ENCODE data around the gene ATXN10.

Gene ATXN10

GRCh38 chr22:45883811-45884170, 212.2 kb downstream of the ATXN10 start:
- no peak overlapping the region for H3K4me3 ChIP-seq (ENCODE audit: low read depth in 1 of 2, low read length in 2 of 2)
- peaks cover 0 to 7% of the 10 kb centered on the region in 2 donors for H3K4me1 ChIP-seq (ENCODE audit: control insufficient read depth in 1 of 2, insufficient read depth in 2 of 2, low read length in 2 of 2)
- H3K9me3 ChIP-seq (ENCODE audit: control insufficient read depth in 1 of 2, low read length in 2 of 2), result no peaks in the 10 kb centered on the region
- no peak overlapping the region for H3K27ac ChIP-seq (ENCODE audit: low read length)
- H3K36me3 ChIP-seq (ENCODE audit: control insufficient read depth in 1 of 2, insufficient read depth in 2 of 2, low read length in 2 of 2), result no peaks in the 10 kb centered on the region
- H3K27me3 ChIP-seq (ENCODE audit: low read depth, low read length), result peaks cover 19% of the 10 kb centered on the region

GRCh38 chr22:45884201-45885062, 212.8 kb downstream of the ATXN10 start:
- H3K4me1 ChIP-seq (ENCODE audit: control insufficient read depth in 1 of 2, insufficient read depth in 2 of 2, low read length in 2 of 2), result peaks cover 0 to 7% of the 10 kb centered on the region in 2 donors
- no peaks in the 10 kb centered on the region for H3K36me3 ChIP-seq (ENCODE audit: control insufficient read depth in 1 of 2, insufficient read depth in 2 of 2, low read length in 2 of 2)
- H3K27me3 ChIP-seq (ENCODE audit: low read depth, low read length), result peaks cover 19% of the 10 kb centered on the region
- H3K4me3 ChIP-seq (ENCODE audit: low read depth in 1 of 2, low read length in 2 of 2), result no peak overlapping the region
- no peak overlapping the region for H3K27ac ChIP-seq (ENCODE audit: low read length)
- H3K9me3 ChIP-seq (ENCODE audit: control insufficient read depth in 1 of 2, low read length in 2 of 2), result no peaks in the 10 kb centered on the region

- peaks cover 13% of the 10 kb centered on the region for H3K27me3 ChIP-seq (ENCODE audit: low read depth, low read length)
- H3K9me3 ChIP-seq (ENCODE audit: control insufficient read depth in 1 of 2, low read length in 2 of 2), result no peaks in the 10 kb centered on the region
- no peaks in the 10 kb centered on the region for H3K36me3 ChIP-seq (ENCODE audit: control insufficient read depth in 1 of 2, insufficient read depth in 2 of 2, low read length in 2 of 2)
- H3K4me1 ChIP-seq (ENCODE audit: control insufficient read depth in 1 of 2, insufficient read depth in 2 of 2, low read length in 2 of 2), result peaks cover 0 to 13% of the 10 kb centered on the region in 2 donors
- no peak overlapping the region for H3K27ac ChIP-seq (ENCODE audit: low read length)
- H3K4me3 ChIP-seq (ENCODE audit: low read depth in 1 of 2, low read length in 2 of 2), result no peak overlapping the region
Measured at GRCh38 chr22:45885171-45885840, 213.7 kb downstream of the ATXN10 start.

- no peak overlapping the region for H3K27ac ChIP-seq (ENCODE audit: low read length)
- peaks cover 7% of the 10 kb centered on the region for H3K27me3 ChIP-seq (ENCODE audit: low read depth, low read length)
- no peaks in the 10 kb centered on the region for H3K9me3 ChIP-seq (ENCODE audit: control insufficient read depth in 1 of 2, low read length in 2 of 2)
- H3K4me3 ChIP-seq (ENCODE audit: low read depth in 1 of 2, low read length in 2 of 2), result no peak overlapping the region
- no peaks in the 10 kb centered on the region for H3K36me3 ChIP-seq (ENCODE audit: control insufficient read depth in 1 of 2, insufficient read depth in 2 of 2, low read length in 2 of 2)
- H3K4me1 ChIP-seq (ENCODE audit: control insufficient read depth in 1 of 2, insufficient read depth in 2 of 2, low read length in 2 of 2), result peaks cover 0 to 8% of the 10 kb centered on the region in 2 donors
Measured at GRCh38 chr22:45885941-45886395, 214.3 kb downstream of the ATXN10 start.

GRCh38 chr22:45886540-45886939, 214.9 kb downstream of the ATXN10 start:
- Histone ChIP-seq H3K9me3 (ENCODE audit: control insufficient read depth in 1 of 2, low read length in 2 of 2) (no peaks in the 10 kb centered on the region), H3K4me3 (ENCODE audit: low read depth in 1 of 2, low read length in 2 of 2) (no peak overlapping the region), H3K27me3 (ENCODE audit: low read depth, low read length) (peaks cover 2% of the 10 kb centered on the region), H3K4me1 (ENCODE audit: control insufficient read depth in 1 of 2, insufficient read depth in 2 of 2, low read length in 2 of 2) (peaks cover 0 to 6% of the 10 kb centered on the region in 2 donors), H3K27ac (ENCODE audit: low read length) (no peak overlapping the region), H3K36me3 (ENCODE audit: control insufficient read depth in 1 of 2, insufficient read depth in 2 of 2, low read length in 2 of 2) (no peaks in the 10 kb centered on the region)

GRCh38 chr22:45887202-45888131, 215.8 kb downstream of the ATXN10 start:
- Histone ChIP-seq H3K27me3 (ENCODE audit: low read depth, low read length) (no peaks in the 10 kb centered on the region), H3K36me3 (ENCODE audit: control insufficient read depth in 1 of 2, insufficient read depth in 2 of 2, low read length in 2 of 2) (no peaks in the 10 kb centered on the region), H3K27ac (ENCODE audit: low read length) (no peak overlapping the region), H3K4me1 (ENCODE audit: control insufficient read depth in 1 of 2, insufficient read depth in 2 of 2, low read length in 2 of 2) (peaks cover 0 to 6% of the 10 kb centered on the region in 2 donors), H3K4me3 (ENCODE audit: low read depth in 1 of 2, low read length in 2 of 2) (no peak overlapping the region), H3K9me3 (ENCODE audit: control insufficient read depth in 1 of 2, low read length in 2 of 2) (no peaks in the 10 kb centered on the region)

- Histone ChIP-seq H3K4me1 (ENCODE audit: control insufficient read depth in 1 of 2, insufficient read depth in 2 of 2, low read length in 2 of 2) (peaks cover 0 to 6% of the 10 kb centered on the region in 2 donors), H3K27me3 (ENCODE audit: low read depth, low read length) (no peaks in the 10 kb centered on the region), H3K27ac (ENCODE audit: low read length) (no peak overlapping the region), H3K36me3 (ENCODE audit: control insufficient read depth in 1 of 2, insufficient read depth in 2 of 2, low read length in 2 of 2) (no peaks in the 10 kb centered on the region), H3K9me3 (ENCODE audit: control insufficient read depth in 1 of 2, low read length in 2 of 2) (no peaks in the 10 kb centered on the region), H3K4me3 (ENCODE audit: low read depth in 1 of 2, low read length in 2 of 2) (no peak overlapping the region)
Measured at GRCh38 chr22:45888221-45889092, 216.8 kb downstream of the ATXN10 start.

- H3K4me3 ChIP-seq (ENCODE audit: low read depth in 1 of 2, low read length in 2 of 2), result no peak overlapping the region
- no peaks in the 10 kb centered on the region for H3K36me3 ChIP-seq (ENCODE audit: control insufficient read depth in 1 of 2, insufficient read depth in 2 of 2, low read length in 2 of 2)
- no peak overlapping the region for H3K27ac ChIP-seq (ENCODE audit: low read length)
- H3K27me3 ChIP-seq (ENCODE audit: low read depth, low read length), result no peaks in the 10 kb centered on the region
- H3K9me3 ChIP-seq (ENCODE audit: control insufficient read depth in 1 of 2, low read length in 2 of 2), result no peaks in the 10 kb centered on the region
- H3K4me1 ChIP-seq (ENCODE audit: control insufficient read depth in 1 of 2, insufficient read depth in 2 of 2, low read length in 2 of 2), result peaks cover 0 to 6% of the 10 kb centered on the region in 2 donors
Measured at GRCh38 chr22:45889093-45889538, 217.5 kb downstream of the ATXN10 start.

GRCh38 chr22:45889539-45890350, 218.1 kb downstream of the ATXN10 start:
- Histone ChIP-seq H3K4me1 (ENCODE audit: control insufficient read depth in 1 of 2, insufficient read depth in 2 of 2, low read length in 2 of 2) (peaks cover 0 to 6% of the 10 kb centered on the region in 2 donors), H3K4me3 (ENCODE audit: low read depth in 1 of 2, low read length in 2 of 2) (peak overlapping the region in 1 of 2 donors; percentile 28), H3K36me3 (ENCODE audit: control insufficient read depth in 1 of 2, insufficient read depth in 2 of 2, low read length in 2 of 2) (no peaks in the 10 kb centered on the region), H3K27me3 (ENCODE audit: low read depth, low read length) (no peaks in the 10 kb centered on the region), H3K9me3 (ENCODE audit: control insufficient read depth in 1 of 2, low read length in 2 of 2) (no peaks in the 10 kb centered on the region), H3K27ac (ENCODE audit: low read length) (no peak overlapping the region)

- Histone ChIP-seq H3K4me1 (ENCODE audit: control insufficient read depth in 1 of 2, insufficient read depth in 2 of 2, low read length in 2 of 2) (peaks cover 0 to 6% of the 10 kb centered on the region in 2 donors), H3K27me3 (ENCODE audit: low read depth, low read length) (no peaks in the 10 kb centered on the region), H3K4me3 (ENCODE audit: low read depth in 1 of 2, low read length in 2 of 2) (no peak overlapping the region), H3K36me3 (ENCODE audit: control insufficient read depth in 1 of 2, insufficient read depth in 2 of 2, low read length in 2 of 2) (no peaks in the 10 kb centered on the region), H3K9me3 (ENCODE audit: control insufficient read depth in 1 of 2, low read length in 2 of 2) (no peaks in the 10 kb centered on the region), H3K27ac (ENCODE audit: low read length) (no peak overlapping the region)
Measured at GRCh38 chr22:45890351-45890635, 218.7 kb downstream of the ATXN10 start.

Data from muscle layer of duodenum (tissue), 2 donors.